Measurements from ENCODE around the gene NRF1.

GRCh38 chr7:129655811-129656210 is 44.3 kb downstream of the NRF1 start:
- no peak for TF ChIP-seq CTCF (conservative IDR thresholded peaks at IDR 0.05; ENCODE audit: low read depth, low read length)
- TF ChIP-seq EZH2 (IDR thresholded peaks at IDR 0.05; ENCODE audit: low read length, unreplicated experiment), result no peak
- TF ChIP-seq EZH2phosphoT487 (IDR thresholded peaks at IDR 0.05; ENCODE audit: borderline replicate concordance, low read length), result no peak
